OCI-LY3 (cell line): ENCODE measurements around the gene KMT5B.

Source experiments
- H2AFZ ChIP-seq: fragments of 200-600, 300-600 bp; shearing (Covaris generic); 2 replicates; pipeline ENCODE4 v1.6.0; 2014; ENCODE audit warnings: antibody characterized with exemption, low read depth, low read length
- H3K27ac ChIP-seq: fragments of 200-600, 300-600 bp; sonication (generic); 2 replicates; pipeline ENCODE4 v1.5.1; 2014; ENCODE audit warnings: mild to moderate bottlenecking, low read length, moderate library complexity, mixed read lengths
- H3K27me3 ChIP-seq: fragments of 200-600, 300-600 bp; sonication (generic); 2 replicates; pipeline ENCODE4 v1.6.1; 2014; ENCODE audit warnings: low read depth, low read length, mixed read lengths
- H3K36me3 ChIP-seq: fragments of 200-600, 300-600 bp; sonication (generic); replicated peaks from 2 replicates; pipeline ENCODE3; 2014; ENCODE audit warnings: low read depth, low read length, mixed read lengths
- H3K4me1 ChIP-seq: fragments of 300-600, 200-600 bp; sonication (generic); 2 replicates; pipeline ENCODE4 v1.6.1; 2014; ENCODE audit warnings: low read length, mixed read lengths
- H3K4me2 ChIP-seq: fragments of 200-600, 300-600 bp; sonication (generic); 2 replicates; pipeline ENCODE4 v1.6.1; 2014; ENCODE audit warnings: low read length, mixed read lengths
- H3K4me3 ChIP-seq: fragments of 300-600, 200-600 bp; sonication (generic); 2 replicates; pipeline ENCODE4 v1.5.1; 2014; ENCODE audit warnings: antibody characterized with exemption, mild to moderate bottlenecking, low read length, moderate library complexity
- H3K79me2 ChIP-seq: fragments of 300-600, 200-600 bp; shearing (Covaris generic); 2 replicates; pipeline ENCODE4 v1.6.1; 2014; ENCODE audit warnings: mild to moderate bottlenecking, low read length, mixed read lengths
- H3K9ac ChIP-seq: fragments of 300-600, 200-600 bp; shearing (Covaris generic); 2 replicates; pipeline ENCODE4 v1.6.0; 2014; ENCODE audit warnings: mild to moderate bottlenecking, low read length, moderate library complexity
- H3K9me3 ChIP-seq: fragments of 200-600, 300-600 bp; shearing (Covaris generic); 2 replicates; pipeline ENCODE4 v1.6.1; 2014; ENCODE audit warnings: low read length, mixed read lengths; ENCODE audit not compliant: insufficient read depth
- H4K20me1 ChIP-seq: fragments of 200-600, 300-600 bp; sonication (generic); 2 replicates; pipeline ENCODE4 v1.6.1; 2016; ENCODE audit warnings: low read length, mixed read lengths; ENCODE audit not compliant: insufficient read depth
- CTCF ChIP-seq: fragments of 200-600, 300-600 bp; sonication (generic); IDR thresholded peaks from 2 replicates; pipeline ENCODE4 v1.5.1; 2014; ENCODE audit warnings: antibody characterized with exemption, low read length, low read depth
- EZH2phosphoT487 ChIP-seq: fragments of 200-600 bp; shearing (Covaris generic); IDR thresholded peaks from 2 replicates; pipeline ENCODE4 v1.6.1; 2018; ENCODE audit warnings: antibody characterized with exemption, mixed run types, low read depth

The KMT5B gene

GRCh38 chr11:68136866-68137265, 76.2 kb downstream of the KMT5B start:
- H3K4me2 ChIP-seq: no peak overlapping the region
- H3K4me3 ChIP-seq: no peak overlapping the region
- H2AFZ ChIP-seq: no peak overlapping the region
- no peak overlapping the region for H3K9ac ChIP-seq
- H3K27ac ChIP-seq: no peak overlapping the region
- no peaks in the 10 kb centered on the region for H4K20me1 ChIP-seq
- H3K9me3 ChIP-seq: peaks cover 16% of the 10 kb centered on the region
- no peaks in the 10 kb centered on the region for H3K27me3 ChIP-seq
- H3K36me3 ChIP-seq: no peaks in the 10 kb centered on the region
- H3K79me2 ChIP-seq: no peaks in the 10 kb centered on the region
- no peak for TF ChIP-seq CTCF
- no peak for TF ChIP-seq EZH2phosphoT487
- peaks cover 9% of the 10 kb centered on the region for H3K4me1 ChIP-seq

DNA sequence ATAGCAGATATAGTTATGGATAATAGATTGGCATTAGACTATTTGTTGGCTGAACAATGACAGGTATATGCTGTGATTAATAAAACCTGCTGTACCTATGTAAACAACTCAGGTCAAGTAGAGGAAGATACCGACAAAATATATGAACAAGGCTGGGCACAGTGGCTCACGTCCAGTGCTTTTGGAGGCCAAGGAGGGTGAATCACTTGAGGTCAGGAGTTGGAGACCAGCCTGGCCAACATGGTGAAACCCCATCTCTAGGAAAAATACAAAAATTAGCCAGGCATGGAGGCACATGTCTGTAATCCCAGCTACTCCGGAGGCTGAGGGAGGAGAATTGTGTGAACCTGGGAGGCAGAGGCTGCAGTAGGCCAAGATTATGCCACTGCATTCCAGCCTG, 77.9 kb downstream of the KMT5B start:
- Histone ChIP-seq H3K27ac (no peak overlapping the region), H2AFZ (no peak overlapping the region), H3K4me2 (no peak overlapping the region), H3K36me3 (no peaks in the 10 kb centered on the region), H3K9ac (no peak overlapping the region), H3K79me2 (no peaks in the 10 kb centered on the region), H3K9me3 (peaks cover 22% of the 10 kb centered on the region), H4K20me1 (no peaks in the 10 kb centered on the region), H3K4me1 (no peaks in the 10 kb centered on the region), H3K27me3 (no peaks in the 10 kb centered on the region), H3K4me3 (no peak overlapping the region)
- no peak for TF ChIP-seq EZH2phosphoT487
- TF ChIP-seq CTCF: no peak

DNA sequence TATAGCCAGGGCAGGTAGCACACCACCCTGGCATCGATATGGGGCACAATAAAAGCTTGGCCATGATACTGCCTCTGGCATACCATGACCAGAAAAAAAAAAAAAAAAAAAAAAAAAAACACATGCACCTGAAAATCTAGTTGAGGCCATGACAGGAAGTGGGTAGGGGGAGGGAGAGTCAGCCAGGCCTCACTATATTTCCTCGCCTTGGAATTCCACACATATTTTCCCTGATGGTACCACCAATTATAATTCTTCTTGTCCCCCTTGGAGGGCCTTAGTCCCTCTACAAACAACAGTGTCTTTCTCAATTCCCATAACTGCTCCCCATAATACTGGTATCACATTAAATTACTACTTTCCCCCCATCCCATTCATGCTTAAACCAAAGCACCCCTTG, 79.3 kb downstream of the KMT5B start:
- H3K9ac ChIP-seq: no peak overlapping the region
- no peaks in the 10 kb centered on the region for H3K36me3 ChIP-seq
- TF ChIP-seq CTCF (no peak), EZH2phosphoT487 (no peak)
- peaks cover 22% of the 10 kb centered on the region for H3K9me3 ChIP-seq
- no peak overlapping the region for H3K4me2 ChIP-seq
- no peaks in the 10 kb centered on the region for H4K20me1 ChIP-seq
- no peak overlapping the region for H2AFZ ChIP-seq
- no peaks in the 10 kb centered on the region for H3K27me3 ChIP-seq
- no peaks in the 10 kb centered on the region for H3K4me1 ChIP-seq
- H3K27ac ChIP-seq: no peak overlapping the region
- no peaks in the 10 kb centered on the region for H3K79me2 ChIP-seq
- H3K4me3 ChIP-seq: no peak overlapping the region

DNA sequence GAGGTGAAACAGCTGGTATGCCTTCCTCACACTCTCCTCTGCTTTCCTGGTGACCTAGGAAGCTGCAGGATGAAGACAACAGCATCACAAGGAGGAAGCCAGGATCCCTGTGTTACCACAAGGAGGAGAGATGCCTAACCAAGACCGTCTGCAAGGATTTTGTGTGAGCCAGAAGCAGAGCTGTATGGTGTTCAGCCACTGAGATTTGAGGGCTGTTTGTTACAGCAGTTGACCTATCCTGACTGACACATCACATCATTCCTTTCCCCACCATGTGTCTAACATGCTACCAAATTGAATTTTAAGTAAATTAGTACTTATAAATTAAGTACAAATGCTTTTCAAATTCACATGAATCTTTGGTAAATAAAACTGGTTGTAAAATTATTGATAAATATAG, 83.0 kb downstream of the KMT5B start:
- Histone ChIP-seq H3K27me3 (no peaks in the 10 kb centered on the region), H3K36me3 (no peaks in the 10 kb centered on the region), H3K27ac (no peak overlapping the region), H3K4me3 (no peak overlapping the region), H3K9ac (no peak overlapping the region), H3K4me1 (no peaks in the 10 kb centered on the region), H4K20me1 (no peaks in the 10 kb centered on the region), H2AFZ (no peak overlapping the region), H3K4me2 (no peak overlapping the region), H3K9me3 (peaks cover 22% of the 10 kb centered on the region), H3K79me2 (no peaks in the 10 kb centered on the region)
- TF ChIP-seq EZH2phosphoT487 (no peak), CTCF (no peak)
